GM12891 (cell line): ENCODE data around the gene ADNP.

Source experiments
- PAX5 ChIP-seq: IDR thresholded peaks from 2 replicates; pipeline ENCODE4 v1.6.1; 2011; ENCODE audit warnings: low read length, moderate library complexity, mild to moderate bottlenecking; ENCODE audit not compliant: insufficient read depth, severe bottlenecking
- POLR2A ChIP-seq: IDR thresholded peaks from 2 replicates; pipeline ENCODE4 v1.6.1; 2011; ENCODE audit warnings: low read depth, low read length, control low read depth
- POLR2AphosphoS5 ChIP-seq: IDR thresholded peaks from 2 replicates; pipeline ENCODE4 v1.6.1; 2011; ENCODE audit warnings: low read depth, low read length, control low read depth
- SPI1 ChIP-seq: IDR thresholded peaks from 2 replicates; pipeline ENCODE4 v1.6.1; 2011; ENCODE audit warnings: low read depth, low read length, control low read depth
- TAF1 ChIP-seq: IDR thresholded peaks from 2 replicates; pipeline ENCODE4 v1.6.1; 2011; ENCODE audit warnings: low read depth, low read length, control low read depth

DNA sequence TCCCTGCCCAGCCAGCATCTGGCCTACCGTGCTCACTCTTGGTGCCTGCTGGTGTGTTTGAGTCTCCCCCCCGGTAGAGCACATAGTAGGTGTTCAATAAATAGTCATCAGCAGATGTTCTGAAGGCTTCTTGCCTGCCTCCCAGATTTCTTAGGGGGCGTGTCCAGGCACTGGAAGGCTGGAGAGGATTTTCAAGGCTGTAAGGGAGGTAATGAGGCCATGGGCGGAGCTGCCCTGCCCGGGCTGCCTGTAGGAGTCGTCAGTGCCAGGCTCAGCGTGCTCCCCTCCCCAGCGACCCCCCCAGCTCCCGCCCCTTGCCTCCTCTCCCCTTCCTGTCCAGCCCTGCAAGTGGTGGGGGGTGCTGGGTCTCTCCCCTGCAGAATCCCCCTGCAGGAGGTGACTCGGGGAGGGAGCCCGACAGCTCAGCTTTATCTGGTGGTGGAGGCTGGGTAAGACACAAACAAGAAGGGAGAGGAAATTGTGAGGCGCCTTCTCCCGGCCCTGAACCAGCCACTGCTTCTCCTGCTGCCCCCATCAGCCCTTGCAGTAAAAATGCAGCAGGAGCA is 80.4 kb downstream of the ADNP start:
- TF ChIP-seq POLR2AphosphoS5 (no peak), POLR2A (no peak), SPI1 (no peak), TAF1 (no peak), PAX5 (no peak)
